ENCODE measurements around the gene DNTT.

- TF ChIP-seq, protein P1, sequence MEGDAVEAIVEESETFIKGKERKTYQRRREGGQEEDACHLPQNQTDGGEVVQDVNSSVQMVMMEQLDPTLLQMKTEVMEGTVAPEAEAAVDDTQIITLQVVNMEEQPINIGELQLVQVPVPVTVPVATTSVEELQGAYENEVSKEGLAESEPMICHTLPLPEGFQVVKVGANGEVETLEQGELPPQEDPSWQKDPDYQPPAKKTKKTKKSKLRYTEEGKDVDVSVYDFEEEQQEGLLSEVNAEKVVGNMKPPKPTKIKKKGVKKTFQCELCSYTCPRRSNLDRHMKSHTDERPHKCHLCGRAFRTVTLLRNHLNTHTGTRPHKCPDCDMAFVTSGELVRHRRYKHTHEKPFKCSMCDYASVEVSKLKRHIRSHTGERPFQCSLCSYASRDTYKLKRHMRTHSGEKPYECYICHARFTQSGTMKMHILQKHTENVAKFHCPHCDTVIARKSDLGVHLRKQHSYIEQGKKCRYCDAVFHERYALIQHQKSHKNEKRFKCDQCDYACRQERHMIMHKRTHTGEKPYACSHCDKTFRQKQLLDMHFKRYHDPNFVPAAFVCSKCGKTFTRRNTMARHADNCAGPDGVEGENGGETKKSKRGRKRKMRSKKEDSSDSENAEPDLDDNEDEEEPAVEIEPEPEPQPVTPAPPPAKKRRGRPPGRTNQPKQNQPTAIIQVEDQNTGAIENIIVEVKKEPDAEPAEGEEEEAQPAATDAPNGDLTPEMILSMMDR (IDR thresholded peaks at IDR 0.05; ENCODE audit: low read depth, low read length), result no peak
- TF ChIP-seq POLR2A (IDR thresholded peaks at IDR 0.05; ENCODE audit: extremely low read depth, insufficient read length), result no peak
- no peak for TF ChIP-seq MYC (IDR thresholded peaks at IDR 0.05; ENCODE audit: low read depth, low read length)
Measured at GRCh38 chr10:96257944-96258343, 46.3 kb upstream of the DNTT start.

Data from NB4 (cell line).